GM18505 (cell line): ENCODE data around the gene INPP5E.
"Not testable (repeated sequence)": the region's sequence is repeated elsewhere in the genome, so short reads cannot be mapped to it uniquely, and the experiment has no call there.

Source experiments
- ATAC-seq: cut with Tn5 transposase; IDR thresholded peaks from one replicate; pipeline ENCODE4 v1.9.1; 2021; ENCODE audit not compliant: unreplicated experiment
- POLR2A ChIP-seq: IDR thresholded peaks from 4 replicates; pipeline ENCODE4 v1.6.1; 2011; ENCODE audit warnings: borderline replicate concordance; ENCODE audit not compliant: insufficient read depth, insufficient read length; ENCODE audit errors: extremely low read depth

The INPP5E gene

GRCh38 chr9:136434580-136435169 lies 5.0 kb downstream of the INPP5E start:
- ATAC-seq, result no peak

GRCh38 chr9:136433849-136434579 lies 5.6 kb downstream of the INPP5E start:
- no peak for TF ChIP-seq POLR2A
- ATAC-seq, result no peak

More at GRCh38 chr9:136434580-136435169, 5.0 kb downstream of the INPP5E start:
- TF ChIP-seq POLR2A, result no peak

- ATAC-seq, result no peak
- no peak for TF ChIP-seq POLR2A
Measured at GRCh38 chr9:136433043-136433715, 6.5 kb downstream of the INPP5E start.

- no peak for TF ChIP-seq POLR2A
- ATAC-seq, result no peak
Measured at GRCh38 chr9:136432591-136432990, 7.1 kb downstream of the INPP5E start.

- TF ChIP-seq POLR2A, result no peak
- no peak for ATAC-seq
Measured at GRCh38 chr9:136431782-136432350, 7.8 kb downstream of the INPP5E start.

GRCh38 chr9:136430588-136431234 lies 8.9 kb downstream of the INPP5E start:
- no peak for ATAC-seq
- TF ChIP-seq POLR2A, result no peak

GRCh38 chr9:136429683-136430491 lies 9.8 kb downstream of the INPP5E start:
- TF ChIP-seq POLR2A, result no peak
- ATAC-seq, result no peak

- no peak for ATAC-seq
Measured at GRCh38 chr9:136429075-136429628, 10.5 kb downstream of the INPP5E start.

GRCh38 chr9:136426787-136427186 lies 12.9 kb downstream of the INPP5E start:
- no peak for TF ChIP-seq POLR2A
- ATAC-seq, result no peak

More at GRCh38 chr9:136429075-136429628, 10.5 kb downstream of the INPP5E start:
- TF ChIP-seq POLR2A, result no peak

- ATAC-seq, result not testable (repeated sequence)
Measured at GRCh38 chr9:136425367-136425766, 14.3 kb downstream of the INPP5E start.

- no peak for ATAC-seq
Measured at GRCh38 chr9:136424750-136425362, 14.8 kb downstream of the INPP5E start.

More at GRCh38 chr9:136424750-136425362, 14.8 kb downstream of the INPP5E start:
- TF ChIP-seq POLR2A, result no peak
